Panc1 (cell line): Measurements from ENCODE around the gene DENND1C. TPM values are rescaled to one million over a fixed set of nuclear protein-coding genes. Genes with fewer than 3 reads are reported as not detected.

Source experiments
- ATAC-seq: fragments of 200-7000 bp; cut with Tn5 transposase; 2 replicates; pipeline ENCODE4 v1.9.1; 2020; ENCODE audit warnings: mild to moderate bottlenecking, moderate library complexity
- BruUV-seq: library from RNA; stranded (reverse); fragments of 400-500 nt; replicated peaks from 2 replicates; lab custom pipeline; 2021; lab: Mats Ljungman, UMichigan
- CTCF ChIA-PET: fragments of 300-600 bp; sonication (Branson Sonifier 250); formaldehyde crosslinking; loops from one replicate; lab custom pipeline; 2022; ENCODE audit warnings: antibody characterized with exemption; lab: Charles Lee
- POLR2A ChIA-PET: fragments of 300-600 bp; sonication (Branson Sonifier 250); formaldehyde crosslinking; loops from one replicate; lab custom pipeline; 2022; ENCODE audit warnings: antibody characterized with exemption; lab: Charles Lee
- DNase-seq: peaks from one replicate; pipeline ENCODE4 v3.0.0-alpha.2; 2010; ENCODE audit warnings: low read depth, low spot score
- H3K27ac ChIP-seq: 2 replicates; pipeline ENCODE4 v1.5.1; 2011; ENCODE audit warnings: mild to moderate bottlenecking, low read length, inconsistent platforms
- H3K27me3 ChIP-seq: fragments of 200-500 bp; sonication (Bioruptor generic); 2 replicates; pipeline ENCODE4 v1.6.0; 2014; ENCODE audit warnings: low read length, inconsistent platforms; ENCODE audit not compliant: control insufficient read depth, insufficient read depth
- H3K36me3 ChIP-seq: fragments of 200-500 bp; sonication (Bioruptor generic); 2 replicates; pipeline ENCODE4 v1.5.1; 2014; ENCODE audit warnings: inconsistent platforms, mild to moderate bottlenecking, low read length, moderate library complexity; ENCODE audit not compliant: control insufficient read depth, insufficient read depth
- H3K4me1 ChIP-seq: 2 replicates; pipeline ENCODE4 v1.5.1; 2011; ENCODE audit warnings: inconsistent platforms, mild to moderate bottlenecking, low read length, moderate library complexity; ENCODE audit not compliant: control insufficient read depth, insufficient read depth
- H3K4me3 ChIP-seq, 2 experiments: 2 replicates each; pipeline ENCODE4 v1.5.1; 2011 to 2012; ENCODE audit warnings: low read depth in 2 of 2, low read length in 2 of 2, mild to moderate bottlenecking in 2 of 2, inconsistent platforms in 1 of 2, moderate library complexity in 1 of 2
- H3K9me3 ChIP-seq: fragments of 200-500 bp; sonication (Bioruptor generic); 2 replicates; pipeline ENCODE4 v1.5.1; 2014; ENCODE audit warnings: low read depth, mild to moderate bottlenecking, inconsistent platforms, low read length, moderate library complexity; ENCODE audit not compliant: control insufficient read depth, insufficient read depth
- CTCF ChIP-seq: fragments of 450-650 bp; IDR thresholded peaks from 2 replicates; pipeline ENCODE4 v1.5.1; 2017; ENCODE audit warnings: mild to moderate bottlenecking
- POLR2AphosphoS5 ChIP-seq: IDR thresholded peaks from 2 replicates; pipeline ENCODE4 v1.6.1; 2012; ENCODE audit warnings: mild to moderate bottlenecking, low read depth, low read length, moderate library complexity
- REST ChIP-seq, 2 experiments: IDR thresholded peaks; 2 replicates each; pipeline ENCODE4 v1.6.1; 2011 to 2012; ENCODE audit warnings: low read depth in 2 of 2, control low read depth in 1 of 2, low read length in 1 of 2, mild to moderate bottlenecking in 1 of 2, moderate library complexity in 1 of 2; ENCODE audit not compliant: insufficient read depth in 1 of 2
- SIN3A ChIP-seq: IDR thresholded peaks from 2 replicates; pipeline ENCODE4 v1.6.1; 2012; ENCODE audit warnings: low read depth, mild to moderate bottlenecking, low read length, moderate library complexity, borderline replicate concordance; ENCODE audit not compliant: insufficient read depth
- TCF7L2 ChIP-seq: IDR thresholded peaks from 2 replicates; pipeline ENCODE4 v1.6.1; 2011; ENCODE audit warnings: mild to moderate bottlenecking, low read depth, low read length, inconsistent platforms
- in situ Hi-C: cut with HindIII; loops from 2 replicates; pipeline ENCODE4 v1.10.0; 2016; ENCODE audit warnings: low sequenced_read_pairs, low pct_unique_long_range_greater_than_20kb
- intact Hi-C: fragments of 100-400 bp; cut with micrococcal nuclease; formaldehyde crosslinking; loops from one replicate; pipeline ENCODE4 v1.10.0; 2022; ENCODE audit not compliant: unreplicated experiment
- total RNA-seq: library from RNA; stranded (reverse); gene quantifications from one replicate; pipeline ENCODE4 v1.2.1, GENCODE V29; 2021; ENCODE audit not compliant: unreplicated experiment

DENND1C gene
- total RNA-seq, 1 experiment from 2014 or later: 0.39 TPM

GRCh38 chr19:6490134-6490533 lies 8.5 kb upstream of the DENND1C start:
- ATAC-seq (no peak), DNase-seq (no peak)
- no peaks in the 10 kb centered on the region for H3K27me3 ChIP-seq
- H3K4me1 ChIP-seq: no peaks in the 10 kb centered on the region
- H3K27ac ChIP-seq: no peak overlapping the region
- no peak for TF ChIP-seq REST (IDR thresholded peaks at IDR 0.05; ENCODE audit: insufficient read depth in 1 of 2, low read depth in 2 of 2, low read length in 1 of 2)
- no peak for TF ChIP-seq SIN3A
- no peak for TF ChIP-seq POLR2AphosphoS5
- TF ChIP-seq TCF7L2: no peak
- no peak for TF ChIP-seq CTCF
- in situ Hi-C loops: no loop called here
- no peaks in the 10 kb centered on the region for H3K36me3 ChIP-seq
- ChIA-PET POLR2A (no interaction called here), CTCF (no interaction called here)
- H3K9me3 ChIP-seq: no peaks in the 10 kb centered on the region
- H3K4me3 ChIP-seq: no peak overlapping the region
- intact Hi-C loops: no loop called here
- BruUV-seq: no TSS peak

- CTCF ChIA-PET: no interaction called here
- POLR2A ChIA-PET: no interaction called here
- intact Hi-C loops: no loop called here
- no TSS peak for BruUV-seq
- Histone ChIP-seq H3K36me3 (no peaks in the 10 kb centered on the region), H3K9me3 (no peaks in the 10 kb centered on the region), H3K27me3 (no peaks in the 10 kb centered on the region), H3K27ac (no peak overlapping the region), H3K4me3 (no peak overlapping the region), H3K4me1 (no peaks in the 10 kb centered on the region)
- in situ Hi-C loops: no loop called here
- DNase-seq: no peak
- TF ChIP-seq POLR2AphosphoS5: no peak
- TF ChIP-seq CTCF: no peak
- TF ChIP-seq TCF7L2: no peak
- no peak for TF ChIP-seq SIN3A
- TF ChIP-seq REST (IDR thresholded peaks at IDR 0.05; ENCODE audit: insufficient read depth in 1 of 2, low read depth in 2 of 2, low read length in 1 of 2): no peak
- ATAC-seq: no peak
These were observed 7.9 kb upstream of the DENND1C start for GRCh38 chr19:6489278-6490061.
